Suprapubic skin (tissue), 4 donors: ENCODE data around the gene SHROOM2. TPM values are rescaled to one million over a fixed set of nuclear protein-coding genes. Genes with fewer than 3 reads are reported as not detected.

Experiments
- DNase-seq, 2 donors: peaks; one replicate each; pipeline ENCODE4 v3.0.0-alpha.2; 2019; ENCODE audit warnings: low spot score in 2 of 2
- H3K27ac ChIP-seq: fragments of 200-600 bp; sonication (generic); one replicate; pipeline ENCODE4 v1.5.1; 2019
- H3K27me3 ChIP-seq: fragments of 200-600 bp; sonication (generic); one replicate; pipeline ENCODE4 v1.5.1; 2019
- H3K36me3 ChIP-seq: fragments of 200-600 bp; sonication (generic); one replicate; pipeline ENCODE4 v1.5.1; 2019
- H3K4me1 ChIP-seq: fragments of 200-600 bp; sonication (generic); one replicate; pipeline ENCODE4 v1.5.1; 2019
- H3K4me3 ChIP-seq: fragments of 200-600 bp; sonication (generic); one replicate; pipeline ENCODE4 v1.5.1; 2019; ENCODE audit warnings: mild to moderate bottlenecking
- H3K9me3 ChIP-seq: fragments of 200-600 bp; sonication (generic); one replicate; pipeline ENCODE4 v1.5.1; 2019
- CTCF ChIP-seq, 2 donors: fragments of 200-600 bp in 1 of 2; fragments of 450-650 bp in 1 of 2; sonication (generic) in 1 of 2; IDR thresholded peaks; one replicate each; pipeline ENCODE4 v1.5.1; 2016 to 2019; ENCODE audit warnings: antibody characterized with exemption in 2 of 2, mild to moderate bottlenecking in 1 of 2, moderate library complexity in 1 of 2
- EP300 ChIP-seq: sonication (generic); formaldehyde crosslinking; IDR thresholded peaks from one replicate; pipeline ENCODE4 v1.6.1; 2017; ENCODE audit warnings: antibody characterized with exemption
- POLR2A ChIP-seq, 2 donors: fragments of 450-650 bp; IDR thresholded peaks; one replicate each; pipeline ENCODE4 v1.6.1; 2017; ENCODE audit warnings: antibody characterized with exemption in 2 of 2, mild to moderate bottlenecking in 2 of 2, moderate library complexity in 2 of 2
- POLR2AphosphoS5 ChIP-seq, 3 donors: sonication (generic); formaldehyde crosslinking; IDR thresholded peaks; one replicate each; pipeline ENCODE4 v1.6.1; 2017; ENCODE audit warnings: antibody characterized with exemption in 3 of 3
- WGBS: methylation state at CpG from one replicate; pipeline ENCODE4 v1.1.5; 2018; 5-methylcytosine and 5-hydroxymethylcytosine counted together
- total RNA-seq, 4 donors: library from RNA; depleted of rRNA; stranded (reverse); fragments of >200 nt; gene quantifications; one replicate each; pipeline ENCODE4 v1.1.0, GENCODE V29; 2016

Gene SHROOM2
- total RNA-seq, 4 donors from 2014 or later = 10.7 to 16.7 (median 11.8) TPM

DNA sequence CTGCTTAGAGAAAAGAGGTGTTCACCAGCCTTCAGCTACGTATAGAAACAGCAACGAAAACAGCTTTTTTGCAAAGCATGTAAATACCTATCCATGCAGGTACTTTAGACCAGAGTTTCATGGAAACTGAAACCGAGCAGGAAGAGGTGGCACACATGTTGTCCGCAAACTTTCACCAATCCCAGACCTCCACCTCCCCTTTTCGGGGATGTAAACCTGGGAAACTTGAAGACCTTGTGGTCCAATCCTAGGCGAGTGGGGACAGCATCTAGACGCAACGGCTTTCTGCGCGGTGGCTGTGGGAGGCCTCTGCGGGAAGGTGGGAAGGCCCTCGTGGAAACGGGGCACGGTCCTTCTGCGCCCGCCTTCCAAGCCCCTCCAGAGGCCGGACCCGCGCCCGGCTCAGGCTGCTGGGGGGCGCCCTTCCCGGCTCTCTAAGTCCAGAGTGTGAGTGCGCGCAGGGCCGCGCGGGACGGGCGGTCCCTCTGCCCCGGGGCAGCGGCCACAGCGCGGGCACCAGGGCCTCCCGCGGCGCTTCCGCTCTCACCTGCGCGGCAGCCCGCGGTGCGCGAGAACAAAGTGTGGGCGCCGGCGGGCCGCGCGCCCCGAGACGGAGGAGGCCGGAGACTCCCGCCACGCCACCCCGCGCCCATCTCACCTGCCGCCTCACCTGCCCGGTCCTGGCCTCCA, 830 bp upstream of the SHROOM2 start:
- WGBS = 31% methylated on average over 23 of the region's 58 CpGs
- H3K4me3 ChIP-seq = peak overlapping the region; percentile 57
- no peaks in the 10 kb centered on the region for H3K36me3 ChIP-seq
- H3K27me3 ChIP-seq = peaks cover 14% of the 10 kb centered on the region
- peaks cover 13% of the 10 kb centered on the region for H3K4me1 ChIP-seq
- TF ChIP-seq EP300 (no peak), POLR2AphosphoS5 (IDR thresholded peaks at IDR 0.05) (no peak), POLR2A (IDR thresholded peaks at IDR 0.05) (no peak), CTCF (IDR thresholded peaks at IDR 0.05) (no peak)
- H3K27ac ChIP-seq = no peak overlapping the region
- no peak for DNase-seq
- H3K9me3 ChIP-seq = no peaks in the 10 kb centered on the region

GRCh38 chrX:9786798-9787635, 788 bp downstream of the SHROOM2 start:
- Histone ChIP-seq H3K9me3 (no peaks in the 10 kb centered on the region), H3K4me1 (peaks cover 13% of the 10 kb centered on the region), H3K27ac (peak overlapping the region; percentile 51), H3K4me3 (peak overlapping the region; percentile 57), H3K27me3 (peaks cover 14% of the 10 kb centered on the region), H3K36me3 (no peaks in the 10 kb centered on the region)
- no peak for TF ChIP-seq POLR2AphosphoS5 (IDR thresholded peaks at IDR 0.05)
- no peak for TF ChIP-seq EP300
- TF ChIP-seq POLR2A (IDR thresholded peaks at IDR 0.05) = no peak
- no peak for TF ChIP-seq CTCF (IDR thresholded peaks at IDR 0.05)
- DNase-seq = no peak
- WGBS = 25% methylated on average over 20 of the region's 45 CpGs

DNA sequence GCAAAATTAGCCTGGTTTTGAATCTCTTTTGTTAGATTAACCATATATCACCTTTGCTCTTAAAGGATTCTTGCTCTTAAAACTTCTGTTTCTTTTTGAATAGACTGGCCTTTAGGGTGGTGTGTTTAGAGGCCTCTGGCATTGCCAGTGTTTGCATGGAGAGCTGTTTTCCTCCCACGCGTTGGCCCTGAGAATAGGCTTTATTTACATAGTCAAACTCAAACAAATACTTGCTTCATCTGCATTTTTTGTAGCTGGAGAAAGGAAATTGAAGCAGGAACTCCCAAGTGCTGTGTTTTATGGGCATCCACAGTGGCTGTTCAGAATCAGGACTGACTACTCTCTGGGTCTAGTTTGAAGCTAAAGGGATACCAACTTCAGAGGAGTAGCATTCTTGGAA, 2.7 kb downstream of the SHROOM2 start:
- TF ChIP-seq EP300 = no peak
- TF ChIP-seq POLR2AphosphoS5 (IDR thresholded peaks at IDR 0.05) = no peak
- no peak for TF ChIP-seq POLR2A (IDR thresholded peaks at IDR 0.05)
- TF ChIP-seq CTCF (IDR thresholded peaks at IDR 0.05) = no peak
- Histone ChIP-seq H3K36me3 (no peaks in the 10 kb centered on the region), H3K9me3 (no peaks in the 10 kb centered on the region), H3K27me3 (peaks cover 14% of the 10 kb centered on the region), H3K27ac (no peak overlapping the region), H3K4me3 (no peak overlapping the region), H3K4me1 (peaks cover 13% of the 10 kb centered on the region)
- DNase-seq = no peak
- WGBS = 31% methylated on average over 2 of the region's 2 CpGs

- Histone ChIP-seq H3K4me1 (peaks cover 13% of the 10 kb centered on the region), H3K27me3 (peaks cover 14% of the 10 kb centered on the region), H3K9me3 (no peaks in the 10 kb centered on the region), H3K4me3 (no peak overlapping the region), H3K27ac (no peak overlapping the region), H3K36me3 (no peaks in the 10 kb centered on the region)
- TF ChIP-seq POLR2AphosphoS5 (IDR thresholded peaks at IDR 0.05) (no peak), EP300 (no peak), POLR2A (IDR thresholded peaks at IDR 0.05) (no peak), CTCF (IDR thresholded peaks at IDR 0.05) (no peak)
- no peak for DNase-seq
- WGBS = 46% methylated on average over 2 of the region's 5 CpGs
Observed at GRCh38 chrX:9789555-9789954, 3.3 kb downstream of the SHROOM2 start.

- H3K27ac ChIP-seq = no peak overlapping the region
- no peak for DNase-seq
- WGBS = 73% methylated on average over 6 of the region's 6 CpGs
Observed at GRCh38 chrX:9790866-9791265, 4.6 kb downstream of the SHROOM2 start.

More at GRCh38 chrX:9790866-9791265, 4.6 kb downstream of the SHROOM2 start:
- no peaks in the 10 kb centered on the region for H3K36me3 ChIP-seq
- TF ChIP-seq POLR2A (IDR thresholded peaks at IDR 0.05) (no peak), EP300 (no peak), CTCF (IDR thresholded peaks at IDR 0.05) (no peak), POLR2AphosphoS5 (IDR thresholded peaks at IDR 0.05) (no peak)
- no peak overlapping the region for H3K4me3 ChIP-seq
- no peaks in the 10 kb centered on the region for H3K9me3 ChIP-seq
- peaks cover 7% of the 10 kb centered on the region for H3K4me1 ChIP-seq
- peaks cover 7% of the 10 kb centered on the region for H3K27me3 ChIP-seq
